IMR-90 (cell line): Measurements from ENCODE around the gene MYO1D. TPM values are rescaled to one million over a fixed set of nuclear protein-coding genes. Genes with fewer than 3 reads are reported as not detected.

Experiments used
- ATAC-seq: fragments of 200-7000 bp; cut with Tn5 transposase; 2 replicates; pipeline ENCODE4 v1.9.1; 2020; ENCODE audit warnings: low read depth, mild to moderate bottlenecking, moderate library complexity
- BruUV-seq: library from RNA; stranded (reverse); fragments of 400-500 nt; replicated peaks from 2 replicates; lab custom pipeline; 2021; lab: Mats Ljungman, UMichigan
- CTCF ChIA-PET: fragments of 300-600 bp; formaldehyde crosslinking; extraction: SDS; loops from one replicate; lab custom pipeline; 2021; ENCODE audit warnings: antibody characterized with exemption; lab: Yijun Ruan, JAX
- POLR2A ChIA-PET: fragments of 300-600 bp; sonication (Branson Sonifier 250); formaldehyde crosslinking; loops from one replicate; lab custom pipeline; 2022; ENCODE audit warnings: antibody characterized with exemption; ENCODE audit not compliant: unreplicated experiment; lab: Charles Lee
- DNase-seq: peaks from one replicate; pipeline ENCODE4 v3.0.0; 2013
- H2AFZ ChIP-seq: replicated peaks from 2 replicates; pipeline ENCODE3; 2013; ENCODE audit warnings: low read length, mild to moderate bottlenecking; ENCODE audit not compliant: poor library complexity
- H2AK5ac ChIP-seq: 2 replicates; pipeline ENCODE4 v1.6.1; 2013; ENCODE audit warnings: low read depth, low read length, inconsistent platforms
- H2AK9ac ChIP-seq: replicated peaks from 2 replicates; pipeline ENCODE3; 2013; ENCODE audit warnings: mild to moderate bottlenecking, low read depth, low read length, moderate library complexity; ENCODE audit not compliant: poor library complexity
- H2BK120ac ChIP-seq: 2 replicates; pipeline ENCODE4 v1.6.1; 2013; ENCODE audit warnings: low read depth, low read length, inconsistent platforms
- H2BK15ac ChIP-seq: 3 replicates; pipeline ENCODE4 v1.6.1; 2013; ENCODE audit warnings: low read depth, low read length, inconsistent platforms
- H2BK20ac ChIP-seq: 2 replicates; pipeline ENCODE4 v1.6.1; 2013; ENCODE audit warnings: low read depth, mild to moderate bottlenecking, inconsistent platforms, low read length, moderate library complexity
- H2BK5ac ChIP-seq: 2 replicates; pipeline ENCODE4 v1.6.1; 2013; ENCODE audit warnings: mild to moderate bottlenecking, low read depth, low read length, inconsistent platforms; ENCODE audit not compliant: poor library complexity, severe bottlenecking
- H3K14ac ChIP-seq: replicated peaks from 2 replicates; pipeline ENCODE4 v1.6.1; 2013; ENCODE audit warnings: low read depth, low read length, inconsistent platforms
- H3K18ac ChIP-seq: 2 replicates; pipeline ENCODE4 v1.6.1; 2013; ENCODE audit warnings: low read depth, low read length, control low read depth
- H3K23ac ChIP-seq: 2 replicates; pipeline ENCODE4 v1.6.1; 2013; ENCODE audit warnings: low read depth, low read length, inconsistent platforms
- H3K27ac ChIP-seq: 2 replicates; pipeline ENCODE4 v1.5.1; 2013; ENCODE audit warnings: mild to moderate bottlenecking, control low read depth, low read length; ENCODE audit not compliant: insufficient read depth
- H3K27me3 ChIP-seq: 2 replicates; pipeline ENCODE4 v1.6.1; 2013; ENCODE audit warnings: low read length; ENCODE audit not compliant: control insufficient read depth, insufficient read depth
- H3K36me3 ChIP-seq: 2 replicates; pipeline ENCODE4 v1.6.1; 2013; ENCODE audit warnings: low read length, mixed read lengths; ENCODE audit not compliant: control insufficient read depth, insufficient read depth
- H3K4ac ChIP-seq: 2 replicates; pipeline ENCODE4 v1.6.1; 2013; ENCODE audit warnings: low read depth, low read length, inconsistent platforms
- H3K4me1 ChIP-seq: 2 replicates; pipeline ENCODE4 v1.6.1; 2013; ENCODE audit warnings: low read length, mixed read lengths; ENCODE audit not compliant: control insufficient read depth, insufficient read depth
- H3K4me2 ChIP-seq: 2 replicates; pipeline ENCODE4 v1.6.1; 2013; ENCODE audit warnings: low read depth, mild to moderate bottlenecking, control low read depth, low read length, moderate library complexity
- H3K4me3 ChIP-seq: 2 replicates; pipeline ENCODE4 v1.5.1; 2013; ENCODE audit warnings: low read depth, mild to moderate bottlenecking, control low read depth, low read length, moderate library complexity; ENCODE audit not compliant: insufficient read depth
- H3K56ac ChIP-seq: 2 replicates; pipeline ENCODE4 v1.6.1; 2013; ENCODE audit warnings: low read length, inconsistent platforms; ENCODE audit not compliant: insufficient read depth; ENCODE audit errors: extremely low read depth
- H3K79me1 ChIP-seq, 2 experiments: 2 replicates each; pipeline ENCODE4 v1.6.1; 2013; ENCODE audit warnings: low read length in 2 of 2, inconsistent platforms in 1 of 2, low read depth in 1 of 2
- H3K9ac ChIP-seq: 2 replicates; pipeline ENCODE4 v1.6.1; 2013; ENCODE audit warnings: low read depth, low read length, control low read depth
- H3K9me1 ChIP-seq: 2 replicates; pipeline ENCODE4 v1.6.1; 2013; ENCODE audit warnings: low read length, inconsistent platforms; ENCODE audit not compliant: insufficient read depth
- H3K9me3 ChIP-seq: 2 replicates; pipeline ENCODE4 v1.6.1; 2013; ENCODE audit warnings: low read length; ENCODE audit not compliant: control insufficient read depth, insufficient read depth
- H4K20me1 ChIP-seq: 2 replicates; pipeline ENCODE4 v1.6.1; 2013; ENCODE audit warnings: low read length, inconsistent platforms; ENCODE audit not compliant: insufficient read depth
- H4K5ac ChIP-seq: 2 replicates; pipeline ENCODE4 v1.6.1; 2013; ENCODE audit warnings: mild to moderate bottlenecking, low read depth, low read length, control low read depth
- H4K8ac ChIP-seq, 2 experiments: 2 replicates each; pipeline ENCODE4 v1.6.1; 2013; ENCODE audit warnings: low read depth in 2 of 2, low read length in 2 of 2, control low read depth in 1 of 2, inconsistent platforms in 1 of 2
- H4K91ac ChIP-seq: 2 replicates; pipeline ENCODE4 v1.6.1; 2013; ENCODE audit warnings: low read depth, low read length, inconsistent platforms; ENCODE audit not compliant: insufficient read depth
- BHLHE40 ChIP-seq: fragments of 150-350 bp; IDR thresholded peaks from 2 replicates; pipeline ENCODE4 v1.6.1; 2016; ENCODE audit warnings: mild to moderate bottlenecking, low read depth, low read length
- CEBPB ChIP-seq: IDR thresholded peaks from 2 replicates; pipeline ENCODE4 v1.6.1; 2012; ENCODE audit warnings: low read depth, low read length, improper control_type of control experiment
- CHD1 ChIP-seq: IDR thresholded peaks from 2 replicates; pipeline ENCODE4 v1.6.1; 2012; ENCODE audit warnings: low read depth, low read length, improper control_type of control experiment
- CTCF ChIP-seq: conservative IDR thresholded peaks from 2 replicates; pipeline ENCODE4 v1.5.1; 2012; ENCODE audit warnings: mild to moderate bottlenecking, low read depth, low read length, improper control_type of control experiment
- ELK1 ChIP-seq: fragments of 150-350 bp; IDR thresholded peaks from 2 replicates; pipeline ENCODE4 v1.6.1; 2016; ENCODE audit warnings: low read depth, mild to moderate bottlenecking, low read length, moderate library complexity, borderline replicate concordance
- FOS ChIP-seq: fragments of 150-350 bp; IDR thresholded peaks from 2 replicates; pipeline ENCODE4 v1.6.1; 2016; ENCODE audit warnings: low read depth, low read length
- MAFK ChIP-seq: IDR thresholded peaks from 2 replicates; pipeline ENCODE4 v1.6.1; 2012; ENCODE audit warnings: low read depth, low read length, improper control_type of control experiment
- MAZ ChIP-seq: IDR thresholded peaks from 2 replicates; pipeline ENCODE4 v1.6.1; 2012; ENCODE audit warnings: low read depth, mild to moderate bottlenecking, low read length, improper control_type of control experiment, moderate library complexity, borderline replicate concordance
- MXI1 ChIP-seq: IDR thresholded peaks from 2 replicates; pipeline ENCODE4 v1.6.1; 2012; ENCODE audit warnings: low read depth, mild to moderate bottlenecking, low read length, moderate library complexity, borderline replicate concordance
- NFE2L2 ChIP-seq: fragments of 150-350 bp; IDR thresholded peaks from 2 replicates; pipeline ENCODE4 v1.6.1; 2016; ENCODE audit warnings: low read depth, mild to moderate bottlenecking, low read length
- POLR2A ChIP-seq: IDR thresholded peaks from 2 replicates; pipeline ENCODE4 v1.6.1; 2012; ENCODE audit warnings: mild to moderate bottlenecking, low read depth, low read length
- RAD21 ChIP-seq: IDR thresholded peaks from 2 replicates; pipeline ENCODE4 v1.6.1; 2012; ENCODE audit warnings: low read length, improper control_type of control experiment
- RCOR1 ChIP-seq: IDR thresholded peaks from 2 replicates; pipeline ENCODE4 v1.6.1; 2012; ENCODE audit warnings: mild to moderate bottlenecking, low read length, improper control_type of control experiment; ENCODE audit not compliant: insufficient replicate concordance
- RFX5 ChIP-seq: IDR thresholded peaks from 2 replicates; pipeline ENCODE4 v1.8.0; 2012; ENCODE audit warnings: low read depth, mild to moderate bottlenecking, low read length, moderate library complexity
- SMC3 ChIP-seq: fragments of 150-350 bp; IDR thresholded peaks from 2 replicates; pipeline ENCODE4 v1.6.1; 2016; ENCODE audit warnings: low read depth, mild to moderate bottlenecking, antibody characterized with exemption, low read length, moderate library complexity
- USF2 ChIP-seq: fragments of 150-350 bp; IDR thresholded peaks from 2 replicates; pipeline ENCODE4 v1.6.1; 2017; ENCODE audit warnings: mild to moderate bottlenecking, antibody characterized with exemption, low read length, low read depth
- WGBS, 2 experiments: methylation state at CpG; one replicate each; pipeline versions ENCODE4 v1.1.5 to v1.1.7; 2013; ENCODE audit warnings: missing lambda C conversion rate in 2 of 2; ENCODE audit not compliant: insufficient read length in 1 of 2; ENCODE audit errors: extremely low coverage in 2 of 2; 5-methylcytosine and 5-hydroxymethylcytosine counted together
- dilution Hi-C: fragments of 300-500 bp; cut with HindIII; formaldehyde crosslinking; loops from one replicate; pipeline ENCODE4 v1.14.3; 2018; ENCODE audit warnings: low sequenced_read_pairs; ENCODE audit not compliant: unreplicated experiment
- in situ Hi-C: fragments of 300-500 bp; cut with MboI; formaldehyde crosslinking; loops from 3 replicates; pipeline ENCODE4 v1.14.3; 2019; ENCODE audit warnings: low sequenced_read_pairs, inconsistent platforms, mixed read lengths
- intact Hi-C: fragments of 100-400 bp; cut with micrococcal nuclease; formaldehyde crosslinking; loops from 2 replicates; pipeline ENCODE4 v1.10.0; 2022
- polyA plus RNA-seq, 3 experiments: library from polyadenylated mRNA; depleted of rRNA; stranded (reverse); fragments of >200 nt; gene quantifications; 2 replicates each; pipeline ENCODE4 v1.2.3, GENCODE V29; 2012; ENCODE audit warnings: low replicate concordance in 1 of 3
- total RNA-seq: library from RNA; depleted of rRNA; stranded (reverse); fragments of >200 nt; gene quantifications from 2 replicates; pipeline ENCODE4 v1.2.3, GENCODE V29; 2012

Gene MYO1D
- total and polyA plus RNA-seq, 2 of the 4 experiments (the other 2 are of a cell fraction): 0.63 to 0.90 TPM

- Histone ChIP-seq H3K4me1 (no peaks in the 10 kb centered on the region), H3K56ac (no peak overlapping the region), H3K9me1 (no peaks in the 10 kb centered on the region), H2AK5ac (no peak overlapping the region), H2BK20ac (no peak overlapping the region), H3K36me3 (no peaks in the 10 kb centered on the region), H2BK120ac (no peak overlapping the region), H3K9ac (no peak overlapping the region), H2BK5ac (no peak overlapping the region), H3K27me3 (no peaks in the 10 kb centered on the region), H3K4me3 (no peak overlapping the region), H4K20me1 (no peaks in the 10 kb centered on the region), H3K18ac (no peak overlapping the region), H4K91ac (no peak overlapping the region), H3K4me2 (no peak overlapping the region), H3K14ac (no peak overlapping the region), H2AFZ (no peak overlapping the region), H3K9me3 (no peaks in the 10 kb centered on the region), H4K8ac (no peak overlapping the region), H3K23ac (no peak overlapping the region), H3K4ac (no peak overlapping the region), H2AK9ac (no peak overlapping the region), H3K27ac (no peak overlapping the region), H4K5ac (no peak overlapping the region), H3K79me1 (no peaks in the 10 kb centered on the region), H2BK15ac (no peak overlapping the region)
- in situ Hi-C loops (no loop called here), intact Hi-C loops (no loop called here), dilution Hi-C loops (no loop called here)
- no TSS peak for BruUV-seq
- TF ChIP-seq SMC3 (no peak), RFX5 (no peak), FOS (no peak), ELK1 (no peak), USF2 (no peak), RAD21 (no peak), RCOR1 (no peak), MAFK (no peak), NFE2L2 (no peak), CEBPB (no peak), BHLHE40 (no peak), MXI1 (no peak), CHD1 (no peak), POLR2A (no peak), MAZ (no peak), CTCF (no peak)
- CTCF ChIA-PET: no interaction called here
- no CpG with 5 or more reads among the region's 3 CpGs for WGBS, 2 experiments
- no peak for ATAC-seq
- POLR2A ChIA-PET: no interaction called here
- DNase-seq: no peak
These were observed 45.7 kb downstream of the MYO1D start for GRCh38 chr17:32831223-32831622.
